Measurements from ENCODE around the gene TDRD6.
"Not testable (repeated sequence)": the region's sequence is repeated elsewhere in the genome, so short reads cannot be mapped to it uniquely, and the experiment has no call there.

TDRD6 gene

GRCh38 chr6:46743425-46744158, 55.9 kb downstream of the TDRD6 start:
- Histone ChIP-seq H3K4me3 (ENCODE audit: low read depth, low read length) (no peak overlapping the region), H3K9me3 (ENCODE audit: control insufficient read depth, low read length) (no peaks in the 10 kb centered on the region), H3K36me3 (ENCODE audit: control insufficient read depth, insufficient read depth, low read length) (no peaks in the 10 kb centered on the region), H2AFZ (no peak overlapping the region), H3K79me2 (no peaks in the 10 kb centered on the region), H3K27me3 (ENCODE audit: control insufficient read depth, insufficient read depth, low read length) (no peaks in the 10 kb centered on the region), H3K27ac (no peak overlapping the region), H3K4me2 (ENCODE audit: low read length) (no peak overlapping the region), H3K9ac (no peak overlapping the region), H3K4me1 (no peaks in the 10 kb centered on the region)
- no peak for TF ChIP-seq CTCF (IDR thresholded peaks at IDR 0.05)

GRCh38 chr6:46744159-46744725, 56.6 kb downstream of the TDRD6 start:
- H3K4me1 ChIP-seq; H3K36me3 ChIP-seq (ENCODE audit: control insufficient read depth, insufficient read depth, low read length); H3K9me3 ChIP-seq (ENCODE audit: control insufficient read depth, low read length); H2AFZ ChIP-seq; H3K79me2 ChIP-seq; H3K4me2 ChIP-seq (ENCODE audit: low read length); H3K27ac ChIP-seq; H3K9ac ChIP-seq; H3K27me3 ChIP-seq (ENCODE audit: control insufficient read depth, insufficient read depth, low read length); H3K4me3 ChIP-seq (ENCODE audit: low read depth, low read length): not testable (repeated sequence)

- no peak for TF ChIP-seq CTCF (IDR thresholded peaks at IDR 0.05)
- Histone ChIP-seq H3K9ac (no peak overlapping the region), H3K79me2 (no peaks in the 10 kb centered on the region)
These were observed 58.3 kb downstream of the TDRD6 start for GRCh38 chr6:46745973-46746372.

GRCh38 chr6:46746696-46747095, 59.0 kb downstream of the TDRD6 start, which contains the start of gene ANKRD66:
Gene ANKRD66, plus strand, starts transcription at chr6:46746933. Its CDS starts 5,016 bp downstream, at chr6:46751949.
- Histone ChIP-seq H3K79me2 (no peaks in the 10 kb centered on the region), H3K36me3 (ENCODE audit: control insufficient read depth, insufficient read depth, low read length) (no peaks in the 10 kb centered on the region), H3K9ac (no peak within 1 kb of the TSS), H2AFZ (no peak within 1 kb of the TSS), H3K27me3 (ENCODE audit: control insufficient read depth, insufficient read depth, low read length) (no peaks in the 10 kb centered on the region), H3K4me3 (ENCODE audit: low read depth, low read length) (no peak within 1 kb of the TSS), H3K27ac (no peak within 1 kb of the TSS), H3K4me1 (no peaks in the 10 kb centered on the region), H3K9me3 (ENCODE audit: control insufficient read depth, low read length) (no peaks in the 10 kb centered on the region), H3K4me2 (ENCODE audit: low read length) (no peak within 1 kb of the TSS)
- no peak for TF ChIP-seq CTCF (IDR thresholded peaks at IDR 0.05)

More at GRCh38 chr6:46745973-46746372, 58.3 kb downstream of the TDRD6 start:
- H3K4me3 ChIP-seq (ENCODE audit: low read depth, low read length): no peak overlapping the region
- no peak overlapping the region for H3K4me2 ChIP-seq (ENCODE audit: low read length)
- H3K27me3 ChIP-seq (ENCODE audit: control insufficient read depth, insufficient read depth, low read length): no peaks in the 10 kb centered on the region
- H3K9me3 ChIP-seq (ENCODE audit: control insufficient read depth, low read length): no peaks in the 10 kb centered on the region
- no peak overlapping the region for H3K27ac ChIP-seq
- H3K4me1 ChIP-seq: no peaks in the 10 kb centered on the region
- H2AFZ ChIP-seq: no peak overlapping the region
- H3K36me3 ChIP-seq (ENCODE audit: control insufficient read depth, insufficient read depth, low read length): no peaks in the 10 kb centered on the region

- H3K4me1 ChIP-seq: no peaks in the 10 kb centered on the region
- no peaks in the 10 kb centered on the region for H3K36me3 ChIP-seq (ENCODE audit: control insufficient read depth, insufficient read depth, low read length)
- no peak overlapping the region for H3K4me3 ChIP-seq (ENCODE audit: low read depth, low read length)
- no peaks in the 10 kb centered on the region for H3K79me2 ChIP-seq
- no peak for TF ChIP-seq CTCF (IDR thresholded peaks at IDR 0.05)
- H3K9me3 ChIP-seq (ENCODE audit: control insufficient read depth, low read length): no peaks in the 10 kb centered on the region
- no peaks in the 10 kb centered on the region for H3K27me3 ChIP-seq (ENCODE audit: control insufficient read depth, insufficient read depth, low read length)
- no peak overlapping the region for H3K4me2 ChIP-seq (ENCODE audit: low read length)
- H3K9ac ChIP-seq: no peak overlapping the region
- no peak overlapping the region for H3K27ac ChIP-seq
- no peak overlapping the region for H2AFZ ChIP-seq
These were observed 61.3 kb downstream of the TDRD6 start for GRCh38 chr6:46748940-46749503.
